Measurements from ENCODE around the gene KRT16.

- no peak for TF ChIP-seq CTCF (conservative IDR thresholded peaks at IDR 0.05; ENCODE audit: low read depth, low read length)
- no peak for TF ChIP-seq EZH2 (IDR thresholded peaks at IDR 0.05; ENCODE audit: borderline replicate concordance, low read depth, low read length, poor library complexity, severe bottlenecking)
Measured at GRCh38 chr17:41615454-41615853, 2.9 kb upstream of the KRT16 start.
